K562 (cell line): ENCODE results near the gene STK33.

Source experiments
- CREB1 ChIP-seq, 2 experiments: sonication (generic) in 1 of 2; formaldehyde crosslinking in 1 of 2; IDR thresholded peaks; 2 replicates each; pipeline versions ENCODE4 v1.6.1 to v1.8.0; 2012 to 2022; ENCODE audit warnings: inconsistent platforms in 1 of 2, mild to moderate bottlenecking in 1 of 2, missing genetic modification reagents in 1 of 2, moderate library complexity in 1 of 2
- FOXP4 ChIP-seq: sonication (generic); formaldehyde crosslinking; IDR thresholded peaks from 2 replicates; pipeline ENCODE4 v1.8.0; 2022; ENCODE audit warnings: mild to moderate bottlenecking, missing genetic modification reagents, borderline replicate concordance
- HOMEZ ChIP-seq: fragments of 250-450 bp; sonication (Bioruptor Pico); IDR thresholded peaks from 2 replicates; pipeline ENCODE4 v1.4.0; 2020; ENCODE audit warnings: mild to moderate bottlenecking, moderate library complexity
- NCOA1 ChIP-seq: fragments of 450-650 bp; IDR thresholded peaks from 2 replicates; pipeline ENCODE4 v1.6.1; 2016; ENCODE audit warnings: low read depth
- NR1H2 ChIP-seq: sonication (generic); formaldehyde crosslinking; IDR thresholded peaks from 2 replicates; pipeline ENCODE4 v1.4.0; 2020; ENCODE audit warnings: mild to moderate bottlenecking, missing genetic modification reagents
- ZKSCAN1 ChIP-seq: fragments of 150-350 bp; IDR thresholded peaks from 2 replicates; pipeline ENCODE4 v1.6.1; 2016; ENCODE audit warnings: low read depth, low read length
- ZNF830 ChIP-seq: fragments of 250-450 bp; sonication (Bioruptor Pico); IDR thresholded peaks from 2 replicates; pipeline ENCODE4 v1.5.0; 2021; ENCODE audit warnings: mild to moderate bottlenecking

- TF ChIP-seq NR1H2 (no peak), HOMEZ (CRISPR knock-in tag) (no peak), NCOA1 (no peak), ZNF830 (CRISPR knock-in tag) (no peak), CREB1 (IDR thresholded peaks at IDR 0.05) (no peak), CREB1 (CRISPR knock-in tag; IDR thresholded peaks at IDR 0.05) (no peak), ZKSCAN1 (no peak), FOXP4 (no peak)
Observed at GRCh38 chr11:8641332-8641731, 47.3 kb upstream of the STK33 start.
